HL-60/S4 treated with retinoic acid at 250 ng/mL for 4 days and 3 days (cell line): ENCODE results near the gene ERO1B.
"Not testable (repeated sequence)": the region's sequence is repeated elsewhere in the genome, so short reads cannot be mapped to it uniquely, and the experiment has no call there.

ENCODE experiments used
- in situ Hi-C: fragments of 300-500 bp; cut with MboI; formaldehyde crosslinking; loops from 2 replicates; pipeline ENCODE4 v1.7.0; 2022; ENCODE audit warnings: low sequenced_read_pairs

The ERO1B gene

DNA sequence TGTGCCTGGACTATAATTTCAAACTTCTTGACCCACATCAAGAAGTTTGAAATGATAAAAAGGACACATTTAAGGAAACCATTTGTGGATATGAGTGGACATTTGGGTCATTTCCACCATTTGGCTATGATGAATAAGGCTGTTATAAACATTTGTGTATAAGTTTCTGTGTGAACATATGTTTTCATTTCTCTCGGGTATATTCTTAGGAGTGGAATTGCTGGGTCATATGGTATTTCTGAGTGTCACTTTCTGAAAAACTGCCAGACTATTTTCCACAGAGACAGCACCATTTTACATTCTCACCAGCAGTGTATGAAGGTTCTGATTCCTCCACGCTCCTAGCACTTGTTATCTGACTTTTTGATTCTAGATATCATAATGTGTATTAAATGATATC lies 88.6 kb downstream of the ERO1B start:
- in situ Hi-C loops = no loop called here

DNA sequence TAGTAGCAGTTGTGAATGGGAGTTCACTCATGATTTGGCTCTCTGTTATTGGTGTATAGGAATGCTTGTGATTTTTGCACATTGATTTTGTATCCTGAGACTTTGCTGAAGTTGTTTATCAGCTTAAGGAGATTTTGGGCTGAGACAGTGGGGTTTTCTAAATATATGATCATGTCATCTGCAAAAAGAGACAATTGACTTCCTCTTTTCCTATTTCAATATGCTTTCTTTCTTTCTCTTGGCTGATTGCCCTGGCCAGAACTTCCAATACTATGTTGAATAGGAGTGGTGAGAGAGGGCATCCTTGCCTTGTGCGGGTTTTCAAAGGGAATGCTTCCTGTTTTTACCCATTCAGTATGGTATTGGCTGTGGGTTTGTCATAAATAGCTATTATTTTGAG lies 93.7 kb downstream of the ERO1B start:
- in situ Hi-C loops = not testable (repeated sequence)

DNA sequence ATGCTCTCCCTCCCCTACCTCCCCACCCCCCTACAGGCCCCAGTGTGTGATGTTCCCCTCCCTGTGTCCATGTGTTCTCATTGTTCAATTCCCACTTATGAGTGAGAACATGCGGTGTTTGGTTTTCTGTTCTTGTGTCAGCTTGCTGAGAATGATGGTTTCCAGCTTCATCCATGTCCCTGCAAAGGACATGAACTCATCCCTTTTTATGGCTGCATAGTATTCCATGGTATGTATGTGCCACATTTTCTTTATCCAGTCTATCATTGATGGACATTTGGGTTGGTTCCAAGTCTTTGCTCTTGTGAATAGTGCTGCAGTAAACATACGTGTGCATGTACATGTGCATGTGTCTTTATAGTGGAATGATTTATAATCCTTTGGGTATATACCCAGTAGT lies 95.3 kb downstream of the ERO1B start:
- in situ Hi-C loops = not testable (repeated sequence)

DNA sequence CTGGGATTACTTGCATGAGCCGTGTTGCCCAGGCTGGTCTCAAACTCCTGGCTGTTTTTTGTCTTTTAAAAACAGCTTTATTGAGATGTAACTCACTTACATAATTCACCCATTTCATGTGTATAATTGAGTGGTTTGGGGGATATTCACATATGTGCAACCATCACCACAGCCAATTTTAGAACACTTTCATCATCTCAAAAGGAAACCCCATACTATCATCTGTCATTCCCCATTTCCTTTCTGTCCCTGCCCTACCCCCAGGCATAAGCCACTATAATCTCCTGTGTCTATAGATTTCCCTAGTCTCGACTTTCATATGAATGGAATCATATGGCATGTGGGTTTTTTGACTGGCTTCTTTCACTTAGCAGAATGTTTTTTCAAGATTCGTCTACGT lies 96.1 kb downstream of the ERO1B start:
- in situ Hi-C loops = no loop called here

DNA sequence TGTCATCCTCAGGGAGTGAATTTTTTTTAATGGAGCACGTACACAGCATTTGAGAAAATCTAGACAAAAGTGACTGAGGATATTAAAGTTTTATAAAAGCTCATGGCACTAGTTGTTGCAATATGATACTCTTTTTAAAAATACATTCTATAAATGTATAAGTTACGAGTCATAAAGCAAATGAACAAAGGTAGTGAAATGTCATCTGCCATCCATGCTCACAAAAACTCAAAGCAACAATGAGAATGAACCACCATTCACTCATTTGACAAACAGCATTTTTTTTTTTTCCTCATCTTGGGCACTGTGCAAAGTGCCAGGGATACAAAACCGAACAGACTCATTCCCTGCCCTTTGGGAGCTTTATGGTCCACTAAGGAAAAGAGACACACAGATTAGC lies 100.7 kb downstream of the ERO1B start:
- in situ Hi-C loops = no loop called here

DNA sequence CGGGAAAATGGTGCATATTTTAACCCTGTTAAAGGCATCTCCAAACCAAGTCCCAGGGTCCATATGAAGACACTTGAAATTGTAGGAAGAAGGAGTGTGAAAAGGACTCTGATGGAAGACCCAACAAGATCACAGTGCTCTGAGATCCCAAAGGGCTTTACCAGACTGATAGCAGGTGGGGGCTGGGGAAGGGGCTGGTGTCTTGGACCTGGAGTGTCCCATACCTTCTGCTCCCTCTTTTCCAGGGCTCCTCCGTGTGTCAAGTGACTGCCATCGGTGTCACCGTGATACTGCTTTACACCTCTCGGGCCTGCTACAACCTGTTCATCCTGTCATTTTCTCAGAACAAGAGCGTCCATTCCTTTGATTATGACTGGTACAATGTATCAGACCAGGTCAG lies 102.1 kb downstream of the ERO1B start:
- in situ Hi-C loops = no loop called here

DNA sequence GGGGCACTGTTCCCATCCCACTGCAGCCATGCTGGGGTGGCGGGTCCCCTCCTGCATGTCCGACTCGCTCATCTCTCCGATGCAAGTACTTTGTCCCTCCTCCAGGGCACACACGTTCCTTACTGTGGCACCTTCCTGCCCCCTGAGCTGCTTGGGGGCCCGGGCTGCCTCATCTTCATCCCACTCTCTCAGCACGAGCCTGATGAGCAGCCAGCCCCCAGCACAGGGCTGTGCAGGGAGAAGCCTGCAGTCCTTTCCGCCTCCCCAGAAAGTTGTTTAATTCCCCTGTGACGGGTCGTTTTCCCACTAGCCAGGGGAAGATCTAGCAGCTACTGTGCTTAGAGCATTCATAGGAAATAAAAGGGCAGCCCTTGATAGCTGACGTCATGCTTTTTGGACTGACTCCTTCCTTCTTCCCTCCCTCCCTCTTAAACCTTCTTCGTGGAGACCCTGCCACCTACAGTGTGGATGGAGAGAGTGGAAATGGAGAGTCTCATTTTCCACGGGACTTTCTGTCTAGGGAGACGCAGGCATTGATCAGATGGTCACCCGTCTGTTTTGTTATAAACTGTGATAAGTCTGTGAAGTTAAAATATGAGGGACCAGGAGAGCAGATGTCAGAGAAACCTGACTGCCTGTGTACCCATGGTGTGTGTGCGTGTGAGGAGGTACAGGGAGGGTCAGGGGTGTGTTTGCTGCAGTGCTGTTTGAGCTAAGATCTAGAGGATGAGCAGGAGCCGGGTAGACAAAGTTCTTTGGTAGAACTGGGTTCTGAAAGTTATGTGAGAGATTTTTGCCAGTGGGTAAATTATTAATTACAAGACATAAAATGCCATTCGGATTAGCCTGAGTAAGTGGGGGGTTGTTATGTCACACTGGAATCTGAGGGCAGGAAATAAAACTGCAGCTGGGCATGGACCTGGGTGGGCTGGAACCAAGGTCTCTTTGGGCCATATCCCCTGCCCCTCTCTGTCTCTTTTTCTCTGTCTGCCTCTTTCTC lies 105.1 kb downstream of the ERO1B start:
- in situ Hi-C loops = no loop called here

DNA sequence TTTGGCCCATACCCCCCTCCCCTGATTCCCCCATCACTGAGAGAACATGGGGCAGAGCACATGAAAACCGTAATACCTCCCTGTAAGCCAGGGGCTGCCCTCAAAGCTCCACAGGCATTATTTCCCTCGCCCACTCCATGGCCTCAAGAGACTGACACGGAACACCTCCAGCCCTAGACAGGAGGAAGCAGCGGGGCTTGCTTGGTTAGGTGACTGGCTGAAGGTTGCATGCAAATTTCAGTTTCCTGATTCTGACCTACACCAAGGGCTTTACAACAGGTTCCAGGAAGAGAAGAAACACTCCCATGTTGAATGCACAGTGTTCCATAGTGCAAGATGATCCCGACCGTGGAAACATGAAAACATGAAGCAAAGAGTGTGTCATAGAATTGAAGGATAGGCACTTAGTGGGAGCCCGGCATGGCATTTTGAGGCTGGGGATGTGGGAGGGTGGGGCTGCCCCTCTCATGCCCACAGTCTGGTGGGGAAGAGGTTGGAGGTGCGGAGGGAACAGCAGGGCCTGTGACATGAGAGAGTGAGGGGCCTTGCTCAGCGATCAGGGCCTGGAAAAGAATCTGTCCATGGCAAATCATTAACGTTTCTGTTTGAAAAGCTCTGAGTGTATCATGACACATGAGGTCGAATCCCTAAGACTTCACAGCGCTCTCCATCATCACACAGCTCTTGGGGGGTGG lies 106.0 kb downstream of the ERO1B start:
- in situ Hi-C loops = no loop called here

DNA sequence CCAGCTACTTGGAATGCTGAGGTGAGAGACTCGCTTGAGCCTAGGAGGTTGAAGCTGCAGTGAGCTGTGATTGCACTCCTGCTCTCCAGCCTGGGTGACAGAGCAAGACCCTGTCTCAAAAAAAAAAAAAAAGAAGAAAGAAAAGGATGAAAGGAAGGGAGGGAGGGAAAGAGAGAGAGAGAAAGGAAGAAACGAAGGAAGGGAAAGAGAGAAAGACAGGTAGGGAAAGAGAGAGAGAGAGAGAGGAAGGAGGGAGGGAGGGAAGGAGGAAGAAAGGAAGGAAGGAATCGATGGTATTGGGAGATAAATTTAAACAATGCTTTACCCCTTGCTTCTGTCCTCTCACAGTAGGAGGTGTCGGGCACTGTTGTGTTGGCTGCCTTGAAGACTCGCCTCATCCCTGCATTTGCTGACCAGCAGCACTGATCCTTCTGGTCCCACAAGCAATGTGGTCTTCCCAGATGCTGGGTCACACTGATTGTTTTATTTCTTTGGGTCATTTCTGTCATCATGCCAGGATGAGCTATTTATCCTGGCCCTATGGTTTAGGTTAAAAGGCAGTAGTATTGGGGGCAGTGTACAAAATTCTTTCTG lies 108.5 kb downstream of the ERO1B start:
- in situ Hi-C loops = no loop called here

DNA sequence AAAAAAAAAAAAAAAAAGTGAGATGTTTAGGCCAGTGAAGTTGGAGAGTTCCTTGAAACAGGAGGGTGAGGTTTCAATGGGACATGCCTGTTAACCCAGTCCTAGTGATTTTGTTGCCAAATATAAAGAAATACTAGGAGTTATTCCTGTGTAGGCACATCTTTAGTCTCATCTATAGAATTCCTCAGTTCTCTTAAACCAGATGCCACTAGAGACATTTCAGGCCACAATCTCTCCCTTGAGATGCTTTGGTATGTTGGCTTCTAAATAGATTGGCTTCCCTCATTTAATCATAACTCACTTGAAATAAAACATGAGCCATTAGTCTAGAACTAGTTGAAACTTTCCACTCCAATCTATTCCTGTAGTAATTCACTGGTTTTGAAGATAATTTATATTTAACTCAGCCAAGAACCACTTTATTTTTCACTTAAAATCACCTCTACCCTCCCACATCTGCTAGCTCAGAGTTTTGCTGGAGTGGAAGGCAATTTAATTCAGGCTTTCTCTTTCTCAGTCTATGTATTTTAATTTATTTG lies 109.6 kb downstream of the ERO1B start:
- in situ Hi-C loops = no loop called here

DNA sequence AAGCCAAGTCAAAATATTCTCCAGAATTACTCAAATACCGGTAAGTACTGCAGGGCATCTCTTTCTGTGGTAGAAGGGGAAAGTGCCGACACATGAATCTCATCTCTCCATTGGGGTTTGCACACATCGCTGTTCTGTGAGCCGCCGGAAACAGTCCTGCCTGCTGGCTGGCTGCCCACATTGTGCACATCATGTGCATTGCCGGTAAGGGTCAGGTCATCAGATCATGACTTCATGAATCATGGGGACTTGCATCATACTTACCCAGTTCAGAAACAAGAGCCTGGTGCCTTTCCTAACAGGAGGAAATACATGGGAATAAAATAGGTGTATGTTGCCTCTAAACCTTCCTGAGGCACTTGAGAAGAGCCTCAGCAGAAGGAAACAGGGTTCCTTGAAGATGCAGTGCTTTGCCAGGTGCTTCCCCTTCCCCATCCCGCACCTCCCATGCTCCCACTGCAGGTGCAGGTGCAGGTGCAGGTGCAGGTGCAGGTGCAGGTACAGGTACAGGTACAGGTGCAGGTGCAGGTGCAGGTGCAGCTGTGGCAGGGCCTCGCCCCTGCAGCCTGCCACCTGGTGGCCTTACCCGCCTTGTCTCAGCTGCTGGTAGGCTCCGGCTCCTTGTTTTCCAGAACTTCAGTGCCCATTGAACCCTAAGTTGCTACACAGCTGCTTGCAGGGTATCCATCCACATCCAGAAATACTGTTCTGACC lies 112.9 kb downstream of the ERO1B start:
- in situ Hi-C loops = no loop called here

DNA sequence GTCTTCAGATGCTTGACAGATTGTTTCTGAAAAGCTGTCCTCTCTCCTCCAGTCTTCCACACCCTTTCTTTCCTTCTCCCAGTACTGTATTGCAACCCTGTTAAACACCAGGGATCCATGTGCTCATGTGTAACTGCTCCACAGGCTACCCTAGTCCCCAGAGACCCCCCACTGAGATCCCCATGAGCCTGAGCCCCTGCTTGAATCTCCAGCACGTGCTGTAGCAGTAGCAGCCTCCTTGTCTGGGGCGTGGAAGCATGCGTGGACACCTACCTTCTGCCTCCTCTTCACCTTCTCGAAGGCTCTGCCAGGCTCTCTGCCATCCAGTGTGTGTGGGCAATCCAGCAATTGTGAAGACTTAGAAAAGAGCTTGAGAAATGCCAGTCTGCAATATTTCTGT lies 114.2 kb downstream of the ERO1B start:
- in situ Hi-C loops = no loop called here

DNA sequence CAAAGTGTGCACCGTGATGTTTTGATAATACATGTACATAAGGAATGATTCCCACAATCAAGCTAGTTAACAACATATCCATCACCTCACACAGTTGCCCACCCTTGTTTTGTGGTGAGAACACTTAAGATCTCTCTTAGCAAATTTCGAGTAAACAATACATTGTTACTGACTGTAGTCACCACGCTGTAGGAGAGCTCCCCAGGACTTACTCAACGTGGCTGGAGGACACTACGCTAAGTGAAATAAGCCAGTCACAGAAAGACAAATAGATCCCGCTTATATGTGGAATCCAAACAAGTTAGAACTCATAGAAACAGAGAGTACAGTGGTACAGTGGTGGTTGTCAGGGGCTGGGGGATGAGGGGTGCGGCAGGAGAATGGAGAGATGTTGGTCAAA lies 114.6 kb downstream of the ERO1B start:
- in situ Hi-C loops = no loop called here

DNA sequence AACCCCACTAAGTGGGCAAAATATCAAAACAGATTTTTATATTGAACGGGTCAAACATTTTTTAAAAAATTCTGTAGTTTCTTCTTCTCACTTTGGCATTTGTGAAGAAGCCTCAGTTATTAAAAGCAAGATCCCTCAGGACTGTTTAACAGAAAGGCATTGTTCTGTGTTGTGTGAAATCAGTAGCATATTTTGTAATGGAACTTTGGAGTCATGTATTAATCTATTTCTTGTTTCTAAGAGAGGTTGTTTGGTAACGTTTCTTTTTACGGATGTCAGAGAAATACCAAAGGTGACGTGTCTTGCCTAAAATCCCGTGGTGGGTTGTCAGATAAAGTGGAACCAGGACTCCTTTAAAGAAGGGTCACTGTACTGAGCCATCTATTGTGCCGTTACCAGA lies 115.7 kb downstream of the ERO1B start:
- in situ Hi-C loops = no loop called here
